Measurements from ENCODE around the gene DNM3.

DNM3 gene

DNA sequence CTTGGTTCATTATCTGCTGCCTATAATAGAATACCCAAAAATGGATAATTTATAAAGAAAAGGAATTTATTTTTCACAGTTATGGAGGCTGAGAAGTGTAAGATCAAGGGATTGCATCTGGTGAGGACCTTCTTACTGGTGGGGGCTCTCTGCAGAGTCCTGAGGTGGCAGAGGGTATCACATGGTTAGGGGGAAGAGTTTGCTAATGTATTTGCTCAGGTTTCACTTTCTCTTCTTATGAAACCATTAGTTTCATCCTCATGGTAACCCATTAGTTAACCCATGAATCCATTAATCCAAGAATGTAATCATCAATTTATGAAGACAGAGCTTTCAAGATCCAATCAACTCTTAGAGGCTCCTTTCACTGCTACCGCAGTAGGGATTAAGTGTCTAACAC is 120.6 kb downstream of the DNM3 start:
- DNase-seq (ENCODE audit: insufficient read length, low spot score): no peak
- TF ChIP-seq, protein P1, sequence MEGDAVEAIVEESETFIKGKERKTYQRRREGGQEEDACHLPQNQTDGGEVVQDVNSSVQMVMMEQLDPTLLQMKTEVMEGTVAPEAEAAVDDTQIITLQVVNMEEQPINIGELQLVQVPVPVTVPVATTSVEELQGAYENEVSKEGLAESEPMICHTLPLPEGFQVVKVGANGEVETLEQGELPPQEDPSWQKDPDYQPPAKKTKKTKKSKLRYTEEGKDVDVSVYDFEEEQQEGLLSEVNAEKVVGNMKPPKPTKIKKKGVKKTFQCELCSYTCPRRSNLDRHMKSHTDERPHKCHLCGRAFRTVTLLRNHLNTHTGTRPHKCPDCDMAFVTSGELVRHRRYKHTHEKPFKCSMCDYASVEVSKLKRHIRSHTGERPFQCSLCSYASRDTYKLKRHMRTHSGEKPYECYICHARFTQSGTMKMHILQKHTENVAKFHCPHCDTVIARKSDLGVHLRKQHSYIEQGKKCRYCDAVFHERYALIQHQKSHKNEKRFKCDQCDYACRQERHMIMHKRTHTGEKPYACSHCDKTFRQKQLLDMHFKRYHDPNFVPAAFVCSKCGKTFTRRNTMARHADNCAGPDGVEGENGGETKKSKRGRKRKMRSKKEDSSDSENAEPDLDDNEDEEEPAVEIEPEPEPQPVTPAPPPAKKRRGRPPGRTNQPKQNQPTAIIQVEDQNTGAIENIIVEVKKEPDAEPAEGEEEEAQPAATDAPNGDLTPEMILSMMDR (IDR thresholded peaks at IDR 0.05; ENCODE audit: insufficient read depth, missing control alignments): no peak
- FAIRE-seq: no peak

- TF ChIP-seq, protein P1 (IDR thresholded peaks at IDR 0.05; ENCODE audit: insufficient read depth, missing control alignments): no peak
- FAIRE-seq (no peak), DNase-seq (ENCODE audit: insufficient read length, low spot score) (no peak)
These were observed 122.5 kb downstream of the DNM3 start for GRCh38 chr1:171963762-171964161.

GRCh38 chr1:171965777-171966176 is 124.5 kb downstream of the DNM3 start:
- DNase-seq (ENCODE audit: insufficient read length, low spot score) (no peak), FAIRE-seq (no peak)
- TF ChIP-seq, protein P1 (IDR thresholded peaks at IDR 0.05; ENCODE audit: insufficient read depth, missing control alignments): no peak

DNA sequence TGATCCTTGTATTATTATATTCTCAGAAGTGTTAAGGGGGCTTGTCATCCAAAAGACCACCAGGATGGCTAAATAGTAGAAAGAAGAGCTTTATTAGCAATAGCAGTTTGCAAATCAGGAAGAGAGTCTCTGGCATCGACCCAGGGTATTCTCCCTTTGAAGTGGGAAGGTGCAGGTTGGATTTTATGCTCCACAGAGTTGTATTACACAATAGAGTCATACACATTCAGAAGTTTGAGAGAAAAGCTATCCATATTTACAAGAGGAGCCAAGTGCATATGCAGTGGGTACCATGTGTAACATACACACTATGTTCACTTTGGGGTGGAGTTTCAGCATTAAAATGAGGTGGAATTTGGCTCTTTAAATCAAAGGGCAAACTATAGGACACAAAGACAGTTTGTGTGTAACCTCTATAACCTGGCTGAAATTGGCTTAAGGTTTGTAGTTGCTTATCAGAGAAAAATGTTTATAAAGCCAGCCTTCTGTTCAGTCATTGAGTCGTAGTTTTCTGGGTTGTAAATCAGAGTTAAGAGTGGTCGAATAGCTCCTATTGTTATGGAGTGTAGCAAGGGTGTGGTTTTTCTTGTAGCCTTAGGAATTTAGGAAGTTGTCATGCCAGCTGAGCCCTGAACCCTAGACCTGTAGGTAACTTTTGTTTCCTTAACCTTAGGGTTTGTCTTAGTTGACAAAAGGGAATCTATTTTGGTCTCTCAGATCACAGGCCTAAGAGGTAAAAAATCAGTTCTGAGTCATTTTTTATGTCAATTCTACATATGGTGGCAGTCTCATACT is 125.3 kb downstream of the DNM3 start:
- DNase-seq (ENCODE audit: insufficient read length, low spot score) (no peak), FAIRE-seq (peak; percentile 80)

GRCh38 chr1:171969226-171969625 is 127.9 kb downstream of the DNM3 start:
- FAIRE-seq: no peak
- TF ChIP-seq, protein P1 (IDR thresholded peaks at IDR 0.05; ENCODE audit: insufficient read depth, missing control alignments): no peak
- no peak for DNase-seq (ENCODE audit: insufficient read length, low spot score)

More for the DNA sequence above, 125.3 kb downstream of the DNM3 start:
- TF ChIP-seq, protein P1 (IDR thresholded peaks at IDR 0.05; ENCODE audit: insufficient read depth, missing control alignments): no peak

DNA sequence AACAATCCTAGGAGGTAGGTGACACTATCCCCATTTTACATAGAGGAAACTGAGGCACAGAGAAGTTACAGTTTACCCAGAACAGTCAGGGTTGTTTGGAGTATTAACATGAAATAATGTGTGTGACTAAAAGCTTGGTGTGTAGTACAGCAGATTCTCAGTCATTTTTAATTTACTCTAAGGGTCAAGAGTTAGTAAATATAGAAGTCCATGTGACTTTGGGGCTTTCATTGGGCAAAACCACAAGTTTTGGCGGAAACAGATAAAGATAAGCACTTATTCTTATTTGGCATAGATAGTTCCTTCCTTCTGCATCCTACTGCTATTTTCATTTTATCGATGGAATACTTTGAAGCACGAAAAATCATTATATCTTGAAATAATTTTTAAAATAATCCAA is 128.5 kb downstream of the DNM3 start:
- DNase-seq (ENCODE audit: insufficient read length, low spot score) (no peak), FAIRE-seq (no peak)
- TF ChIP-seq, protein P1 (IDR thresholded peaks at IDR 0.05; ENCODE audit: insufficient read depth, missing control alignments): no peak

DNA sequence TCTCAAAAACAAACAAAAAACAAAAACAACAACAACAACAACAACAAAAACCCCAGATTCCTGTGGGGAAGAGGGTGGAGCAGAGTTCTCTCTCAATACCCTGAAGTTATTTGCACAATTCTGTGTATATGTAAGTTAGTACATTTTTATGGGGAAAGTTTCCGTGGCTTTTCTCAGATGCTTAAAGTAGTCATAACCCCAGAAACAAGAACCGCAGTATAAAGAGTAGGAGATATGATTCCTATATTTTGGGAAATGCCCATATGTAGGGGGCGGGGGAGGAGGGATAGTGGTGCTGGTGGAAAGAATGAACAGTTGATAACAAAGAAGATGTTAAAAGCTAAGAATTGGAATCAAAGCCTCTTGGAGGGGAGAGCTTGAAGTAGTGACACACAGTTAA is 131.5 kb downstream of the DNM3 start:
- TF ChIP-seq, protein P1 (IDR thresholded peaks at IDR 0.05; ENCODE audit: insufficient read depth, missing control alignments): no peak
- no peak for DNase-seq (ENCODE audit: insufficient read length, low spot score)
- FAIRE-seq: no peak

All from D721Med (cell line).